ELR (cell line): ENCODE data around the gene BHLHE23.

Source experiments
- DNase-seq: peaks from one replicate; pipeline ENCODE4 v3.0.0-alpha.2; 2015; ENCODE audit warnings: low read depth

Gene BHLHE23

DNA sequence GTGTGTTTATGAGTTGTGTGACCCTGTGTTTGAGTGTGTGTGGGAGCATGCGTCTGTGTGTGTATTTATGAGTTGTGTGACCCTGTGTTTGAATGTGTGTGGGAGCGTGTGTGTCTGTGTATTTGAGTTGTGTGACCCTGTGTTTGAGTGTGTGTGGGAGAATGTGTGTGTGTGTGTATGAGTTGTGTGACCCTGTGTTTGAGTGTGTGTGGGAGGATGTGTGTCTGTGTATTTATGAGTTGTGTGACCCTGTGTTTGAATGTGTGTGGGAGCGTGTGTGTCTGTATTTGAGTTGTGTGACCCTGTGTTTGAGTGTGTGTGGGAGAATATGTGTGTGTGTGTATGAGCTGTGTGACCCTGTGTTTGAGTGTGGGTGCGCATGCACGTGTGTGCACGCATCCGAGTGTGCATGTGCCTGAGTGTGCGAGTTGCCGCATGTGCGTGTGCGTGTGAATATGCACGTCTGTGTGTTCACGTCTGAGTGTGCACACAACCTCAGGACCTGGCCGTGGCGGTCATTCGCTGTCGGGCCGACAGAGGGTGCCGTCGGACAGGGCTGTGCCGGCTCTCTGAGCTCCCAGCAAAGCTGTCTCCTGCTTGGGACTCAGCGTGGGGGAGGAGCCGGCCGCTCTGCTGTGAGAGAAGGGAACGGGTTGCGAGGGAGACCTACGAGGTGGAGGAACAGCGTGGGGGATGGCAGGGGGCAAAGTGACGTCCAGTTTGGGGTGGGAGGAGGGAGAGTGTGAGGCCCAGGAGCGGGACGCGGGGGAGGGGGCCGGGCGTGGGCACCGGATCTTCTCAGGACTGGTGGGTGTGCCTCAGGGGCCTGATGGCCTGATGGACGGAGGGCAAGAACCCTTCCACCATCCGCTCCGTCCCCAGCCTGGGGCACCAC is 34.6 kb downstream of the BHLHE23 start:
- peak; percentile 88 for DNase-seq

DNA sequence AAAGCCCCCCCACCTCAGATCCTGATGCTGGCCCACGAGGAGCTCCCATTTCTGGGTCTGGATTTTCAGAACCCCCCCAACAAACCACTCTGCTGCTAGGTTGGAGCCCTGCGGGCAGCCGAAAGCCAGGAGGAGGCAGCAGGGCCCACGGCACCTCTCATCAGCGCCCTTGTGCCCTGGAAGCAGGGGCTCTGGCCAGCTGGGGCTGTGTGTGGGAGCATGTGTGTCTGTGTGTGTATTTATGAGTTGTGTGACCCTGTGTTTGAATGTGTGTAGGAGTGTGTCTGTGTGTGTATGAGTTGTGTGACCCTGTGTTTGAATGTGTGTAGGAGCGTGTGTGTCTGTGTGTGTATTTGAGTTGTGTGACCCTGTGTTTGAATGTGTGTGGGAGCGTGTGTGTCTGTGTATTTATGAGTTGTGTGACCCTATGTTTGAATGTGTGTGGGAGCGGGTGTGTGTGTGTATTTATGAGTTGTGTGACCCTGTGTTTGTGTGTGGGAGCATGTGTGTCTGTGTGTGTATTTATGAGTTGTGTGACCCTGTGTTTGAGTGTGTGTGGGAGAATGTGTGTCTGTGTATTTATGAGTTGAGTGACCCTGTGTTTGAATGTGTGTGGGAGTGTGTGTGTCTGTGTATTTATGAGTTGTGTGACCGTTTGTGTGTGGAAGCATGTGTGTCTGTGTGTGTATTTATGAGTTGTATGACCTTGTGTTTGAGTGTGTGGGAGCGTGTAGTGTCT is 35.4 kb downstream of the BHLHE23 start:
- DNase-seq = no peak

GRCh38 chr20:62970307-62971210 is 36.2 kb downstream of the BHLHE23 start:
- DNase-seq = no peak

- no peak for DNase-seq
These were observed 36.8 kb downstream of the BHLHE23 start for GRCh38 chr20:62969939-62970306.

DNA sequence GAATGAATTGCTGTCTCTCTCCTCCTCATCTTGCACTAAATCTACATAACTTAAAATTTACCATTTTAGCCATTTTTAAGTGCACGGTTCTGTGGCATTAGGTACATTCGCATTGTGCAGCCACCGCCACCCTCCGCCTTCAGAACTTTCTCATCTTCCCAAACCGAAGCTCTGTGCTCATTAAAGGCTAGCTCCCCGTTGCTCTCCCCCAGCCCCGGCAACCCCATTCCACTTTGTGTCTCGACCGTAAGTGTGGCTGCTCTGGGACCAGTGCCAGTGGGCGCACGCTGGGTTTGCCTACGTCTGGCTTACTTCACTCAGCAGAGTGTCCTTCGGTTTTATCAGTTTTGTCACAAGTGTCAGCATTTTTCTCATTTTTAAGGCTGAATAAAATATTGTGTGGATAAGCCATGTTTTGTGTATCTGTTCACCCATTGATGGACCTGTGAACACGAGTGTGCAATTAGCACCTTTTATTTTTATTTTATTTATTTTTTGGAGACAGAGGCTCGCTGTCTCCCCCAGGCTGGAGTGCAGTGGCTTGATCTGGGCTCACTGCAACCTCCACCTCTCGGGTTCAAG is 37.5 kb downstream of the BHLHE23 start:
- DNase-seq = no peak

DNA sequence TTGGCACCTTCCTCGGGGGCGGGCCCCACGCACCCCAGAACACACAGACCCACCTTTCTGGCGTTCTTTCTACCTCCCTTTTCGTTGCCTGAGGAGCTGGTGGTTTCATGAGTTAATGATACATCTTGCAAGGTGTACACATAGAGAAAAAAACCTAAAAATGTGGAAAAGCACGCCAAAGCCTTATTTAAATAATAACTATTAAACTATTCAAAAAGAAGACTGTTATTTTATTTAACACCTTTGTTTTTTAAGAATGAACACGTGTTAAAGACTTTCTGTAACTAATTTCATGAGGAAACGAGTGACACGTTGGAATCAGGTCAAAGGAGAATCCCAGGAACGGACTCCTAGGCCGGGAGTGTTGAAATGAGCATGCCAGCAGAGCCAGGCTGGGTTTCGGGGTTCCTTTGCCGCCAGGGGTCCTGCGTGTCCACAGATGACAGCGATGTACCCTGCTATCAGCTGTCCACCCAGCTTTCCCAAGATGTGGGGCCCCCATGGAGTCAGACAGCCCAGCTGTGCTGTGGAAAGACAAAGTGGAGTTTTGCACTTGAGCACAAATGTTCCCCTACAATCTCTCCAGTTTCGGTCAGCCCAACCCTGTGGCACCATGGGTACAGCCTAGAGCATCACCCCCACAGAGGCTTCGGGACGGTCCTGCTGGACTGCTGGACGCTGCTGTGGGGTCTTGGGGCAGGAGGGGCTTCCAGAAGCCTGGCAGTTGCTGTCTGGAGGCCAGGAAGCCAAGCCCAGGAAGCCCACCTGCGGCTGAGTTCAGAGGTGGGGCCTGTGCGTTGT is 38.2 kb downstream of the BHLHE23 start:
- DNase-seq = no peak

DNA sequence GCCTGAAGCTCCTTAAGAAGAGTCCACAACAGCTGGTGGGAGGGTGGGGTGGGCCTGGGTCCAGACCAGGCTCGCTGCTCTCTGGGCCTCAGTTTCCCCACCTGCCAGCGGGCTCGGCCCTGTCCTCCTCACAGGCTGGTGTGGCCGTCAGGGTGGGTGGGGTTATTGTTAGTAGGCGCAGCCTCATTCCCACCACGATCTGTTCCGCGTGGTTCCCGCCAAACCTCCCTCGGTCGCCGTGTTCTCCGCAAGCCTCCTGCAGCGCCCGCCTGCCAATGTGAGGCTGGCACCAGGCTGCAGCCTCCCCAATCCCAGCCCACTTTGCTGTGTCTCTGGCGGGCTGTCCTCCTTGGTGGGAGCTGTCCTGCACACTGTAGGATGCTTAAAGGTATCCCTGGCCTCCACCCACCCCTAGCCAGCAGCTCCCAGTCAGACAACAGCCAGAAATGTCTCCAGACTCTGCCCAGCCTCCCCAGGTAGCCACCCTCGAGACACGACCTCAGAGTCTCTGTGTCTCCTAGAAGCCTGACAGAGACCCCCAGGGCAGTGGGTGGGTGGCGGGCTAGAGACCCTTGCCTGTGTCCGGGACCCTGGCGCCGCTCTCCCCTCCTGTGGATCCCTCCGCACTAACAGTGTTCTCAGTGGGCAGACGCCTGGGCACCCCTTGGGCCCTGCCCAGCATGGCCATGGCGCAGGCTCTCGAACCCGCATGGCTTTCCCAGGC is 39.0 kb downstream of the BHLHE23 start:
- DNase-seq = no peak

DNA sequence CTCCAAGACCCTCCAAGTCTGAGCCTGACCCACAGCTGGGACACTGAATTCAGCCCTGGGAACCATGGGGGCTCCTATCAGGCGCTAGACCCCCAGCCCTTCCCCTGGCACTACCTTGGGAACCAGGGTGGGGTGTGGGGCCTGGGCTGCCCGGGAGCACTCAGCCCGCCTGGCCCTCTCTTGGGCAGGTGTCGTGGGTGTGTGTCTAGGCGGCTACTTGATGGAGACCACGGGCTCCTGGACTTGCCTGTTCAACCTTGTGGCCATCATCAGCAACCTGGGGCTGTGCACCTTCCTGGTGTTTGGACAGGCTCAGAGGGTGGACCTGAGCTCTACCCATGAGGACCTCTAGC is 39.6 kb downstream of the BHLHE23 start:
- no peak for DNase-seq

GRCh38 chr20:62966212-62967148 is 40.3 kb downstream of the BHLHE23 start:
- no peak for DNase-seq

- no peak for DNase-seq
These were observed 41.4 kb downstream of the BHLHE23 start for GRCh38 chr20:62965363-62965771.

GRCh38 chr20:62964700-62965099 is 42.1 kb downstream of the BHLHE23 start:
- DNase-seq = no peak

- no peak for DNase-seq
These were observed 43.0 kb downstream of the BHLHE23 start for GRCh38 chr20:62963614-62964397.

GRCh38 chr20:62962891-62963613 is 43.7 kb downstream of the BHLHE23 start:
- DNase-seq = no peak

DNA sequence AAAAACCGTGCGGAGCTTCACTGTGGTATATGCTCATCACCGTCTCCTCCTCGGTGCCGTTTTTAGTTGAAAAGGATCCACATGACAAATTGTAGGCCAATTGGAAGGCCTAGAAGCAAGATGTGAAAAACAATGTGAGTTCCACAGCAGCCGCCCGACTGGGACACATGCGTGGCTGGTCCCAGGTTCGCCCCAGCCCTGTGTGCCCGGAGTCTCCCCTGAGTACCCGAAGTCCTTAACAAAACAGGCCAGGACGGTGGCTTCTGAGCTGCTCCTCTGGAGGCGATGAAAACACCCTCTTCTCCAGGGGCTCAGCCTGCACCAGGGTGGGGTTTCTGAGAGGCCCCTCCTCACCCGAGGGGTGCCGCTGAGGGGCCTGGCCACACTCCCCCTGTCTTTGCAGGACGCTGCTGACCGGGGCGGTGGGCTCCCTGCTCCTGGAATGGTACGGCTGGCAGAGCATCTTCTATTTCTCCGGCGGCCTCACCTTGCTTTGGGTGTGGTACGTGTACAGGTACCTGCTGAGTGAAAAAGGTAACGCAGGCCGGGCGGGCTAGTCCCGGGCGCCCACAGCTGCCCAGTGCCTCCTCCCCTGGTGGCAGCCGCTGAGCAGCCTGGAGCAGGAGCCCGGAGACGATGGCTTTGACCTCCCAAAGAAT is 44.4 kb downstream of the BHLHE23 start:
- no peak for DNase-seq

DNA sequence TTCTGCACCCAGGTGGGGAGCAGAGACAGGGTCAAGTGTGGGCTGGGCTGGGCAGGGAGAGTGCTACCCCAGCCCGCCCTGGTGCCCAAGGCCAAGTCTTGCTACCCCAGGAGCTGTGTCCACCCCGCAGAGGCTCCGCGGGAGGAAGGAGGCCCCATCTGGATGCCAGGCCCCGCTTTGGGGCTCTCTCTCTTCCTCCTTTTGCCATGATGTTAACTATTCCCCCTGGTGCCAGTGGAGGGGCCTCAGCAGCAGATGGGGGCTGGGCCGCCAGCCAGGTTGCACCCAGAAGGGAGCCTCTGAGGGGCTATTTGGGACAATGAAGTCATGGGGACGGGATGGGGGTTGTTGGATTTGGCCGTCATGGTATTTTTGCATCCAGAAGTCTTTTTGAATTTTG is 45.0 kb downstream of the BHLHE23 start:
- no peak for DNase-seq

GRCh38 chr20:62961310-62961783 is 45.4 kb downstream of the BHLHE23 start:
- no peak for DNase-seq
